ENCODE measurements around the gene PAPOLB. TPM values are rescaled to one million over a fixed set of nuclear protein-coding genes. Genes with fewer than 3 reads are reported as not detected.

PAPOLB gene
- total RNA-seq, 1 donor from 2014 or later, result not detected

DNA sequence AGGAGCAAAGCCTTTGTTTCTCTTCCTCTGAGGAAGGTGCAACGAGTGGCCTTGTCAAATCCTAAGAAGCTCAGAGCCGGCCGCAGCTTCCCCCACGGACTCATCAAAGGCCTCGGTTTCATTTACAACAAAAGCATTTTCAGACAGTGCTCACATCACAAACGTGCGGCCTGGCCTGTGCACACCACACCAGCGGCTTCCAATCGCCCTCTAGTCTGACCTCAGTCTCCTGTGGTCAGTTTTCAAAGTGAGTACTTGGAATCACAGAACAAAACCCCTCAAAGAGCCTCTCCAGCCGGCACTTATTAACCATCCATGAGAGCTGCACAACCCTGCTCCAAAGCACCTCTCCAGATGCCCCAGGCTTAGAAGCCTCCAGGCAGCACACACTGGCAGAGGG lies 18.4 kb upstream of the PAPOLB start:
- Histone ChIP-seq H3K27me3 (ENCODE audit: control insufficient read depth, insufficient read depth, low read length) (no peaks in the 10 kb centered on the region), H3K4me3 (ENCODE audit: low read depth, low read length) (no peak overlapping the region), H3K36me3 (ENCODE audit: control insufficient read depth, insufficient read depth, low read length) (no peaks in the 10 kb centered on the region)
- no peak for FAIRE-seq
- TF ChIP-seq, protein P1, sequence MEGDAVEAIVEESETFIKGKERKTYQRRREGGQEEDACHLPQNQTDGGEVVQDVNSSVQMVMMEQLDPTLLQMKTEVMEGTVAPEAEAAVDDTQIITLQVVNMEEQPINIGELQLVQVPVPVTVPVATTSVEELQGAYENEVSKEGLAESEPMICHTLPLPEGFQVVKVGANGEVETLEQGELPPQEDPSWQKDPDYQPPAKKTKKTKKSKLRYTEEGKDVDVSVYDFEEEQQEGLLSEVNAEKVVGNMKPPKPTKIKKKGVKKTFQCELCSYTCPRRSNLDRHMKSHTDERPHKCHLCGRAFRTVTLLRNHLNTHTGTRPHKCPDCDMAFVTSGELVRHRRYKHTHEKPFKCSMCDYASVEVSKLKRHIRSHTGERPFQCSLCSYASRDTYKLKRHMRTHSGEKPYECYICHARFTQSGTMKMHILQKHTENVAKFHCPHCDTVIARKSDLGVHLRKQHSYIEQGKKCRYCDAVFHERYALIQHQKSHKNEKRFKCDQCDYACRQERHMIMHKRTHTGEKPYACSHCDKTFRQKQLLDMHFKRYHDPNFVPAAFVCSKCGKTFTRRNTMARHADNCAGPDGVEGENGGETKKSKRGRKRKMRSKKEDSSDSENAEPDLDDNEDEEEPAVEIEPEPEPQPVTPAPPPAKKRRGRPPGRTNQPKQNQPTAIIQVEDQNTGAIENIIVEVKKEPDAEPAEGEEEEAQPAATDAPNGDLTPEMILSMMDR (IDR thresholded peaks at IDR 0.05; ENCODE audit: insufficient read depth, low read length, severe bottlenecking), result no peak
- no peak for DNase-seq (ENCODE audit: low read depth)

- no peaks in the 10 kb centered on the region for H3K36me3 ChIP-seq (ENCODE audit: control insufficient read depth, insufficient read depth, low read length)
- H3K4me3 ChIP-seq (ENCODE audit: low read depth, low read length), result no peak overlapping the region
- DNase-seq (ENCODE audit: low read depth) (no peak), FAIRE-seq (no peak)
- TF ChIP-seq, protein P1 (IDR thresholded peaks at IDR 0.05; ENCODE audit: insufficient read depth, low read length, severe bottlenecking), result no peak
- no peaks in the 10 kb centered on the region for H3K27me3 ChIP-seq (ENCODE audit: control insufficient read depth, insufficient read depth, low read length)
Measured at GRCh38 chr7:4879396-4880081, 17.7 kb upstream of the PAPOLB start.

GRCh38 chr7:4878336-4879335 lies 16.8 kb upstream of the PAPOLB start:
- no peaks in the 10 kb centered on the region for H3K36me3 ChIP-seq (ENCODE audit: control insufficient read depth, insufficient read depth, low read length)
- H3K27me3 ChIP-seq (ENCODE audit: control insufficient read depth, insufficient read depth, low read length), result no peaks in the 10 kb centered on the region
- no peak overlapping the region for H3K4me3 ChIP-seq (ENCODE audit: low read depth, low read length)
- FAIRE-seq (no peak), DNase-seq (ENCODE audit: low read depth) (no peak)
- TF ChIP-seq, protein P1 (IDR thresholded peaks at IDR 0.05; ENCODE audit: insufficient read depth, low read length, severe bottlenecking), result no peak

GRCh38 chr7:4876586-4876985 lies 14.8 kb upstream of the PAPOLB start:
- TF ChIP-seq, protein P1 (IDR thresholded peaks at IDR 0.05; ENCODE audit: insufficient read depth, low read length, severe bottlenecking), result no peak
- Histone ChIP-seq H3K27me3 (ENCODE audit: control insufficient read depth, insufficient read depth, low read length) (no peaks in the 10 kb centered on the region), H3K36me3 (ENCODE audit: control insufficient read depth, insufficient read depth, low read length) (no peaks in the 10 kb centered on the region), H3K4me3 (ENCODE audit: low read depth, low read length) (no peak overlapping the region)
- FAIRE-seq, result no peak
- no peak for DNase-seq (ENCODE audit: low read depth)

- DNase-seq (ENCODE audit: low read depth), result no peak
- Histone ChIP-seq H3K4me3 (ENCODE audit: low read depth, low read length) (no peak overlapping the region), H3K36me3 (ENCODE audit: control insufficient read depth, insufficient read depth, low read length) (no peaks in the 10 kb centered on the region), H3K27me3 (ENCODE audit: control insufficient read depth, insufficient read depth, low read length) (no peaks in the 10 kb centered on the region)
- TF ChIP-seq, protein P1 (IDR thresholded peaks at IDR 0.05; ENCODE audit: insufficient read depth, low read length, severe bottlenecking), result no peak
- FAIRE-seq, result no peak
Measured at GRCh38 chr7:4875391-4875790, 13.6 kb upstream of the PAPOLB start.

All from bronchial epithelial cell (primary cell).